ENCODE measurements around the gene PTPRN2. TPM values are rescaled to one million over a fixed set of nuclear protein-coding genes. Genes with fewer than 3 reads are reported as not detected.
"Not testable (repeated sequence)": the region's sequence is repeated elsewhere in the genome, so short reads cannot be mapped to it uniquely, and the experiment has no call there.

The PTPRN2 gene
- total RNA-seq, 2 experiments from 2014 or later: 4.7 to 4.8 TPM

DNA sequence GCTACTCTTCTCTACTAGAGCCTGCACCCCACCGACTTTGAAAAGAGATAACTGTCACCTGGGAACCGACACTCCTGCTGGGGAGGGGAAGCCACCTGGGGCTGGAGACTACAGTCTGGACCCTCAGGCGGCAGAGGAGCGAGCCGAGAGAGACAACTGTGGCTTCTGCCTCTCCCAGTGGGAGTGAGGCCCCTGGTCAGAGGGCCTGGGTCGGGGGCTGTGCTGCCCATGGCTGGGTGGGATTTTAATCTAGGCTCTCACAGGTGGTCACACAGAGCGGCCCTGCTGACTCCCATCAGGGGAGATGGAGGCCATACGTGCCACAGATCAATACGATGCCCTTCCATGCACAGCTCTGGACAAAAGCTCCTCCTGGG, 878.7 kb downstream of the PTPRN2 start:
- Mint-ChIP-seq H3K27ac (no peak overlapping the region), H3K4me1 (no peaks in the 10 kb centered on the region), H3K9me3 (no peaks in the 10 kb centered on the region), H3K36me3 (ENCODE audit: low read depth) (no peaks in the 10 kb centered on the region), H3K4me3 (no peak overlapping the region), H3K27me3 (peaks cover 2% of the 10 kb centered on the region)
- DNase-seq: no peak
- ChIA-PET CTCF (no interaction called here), POLR2A (no interaction called here)

DNA sequence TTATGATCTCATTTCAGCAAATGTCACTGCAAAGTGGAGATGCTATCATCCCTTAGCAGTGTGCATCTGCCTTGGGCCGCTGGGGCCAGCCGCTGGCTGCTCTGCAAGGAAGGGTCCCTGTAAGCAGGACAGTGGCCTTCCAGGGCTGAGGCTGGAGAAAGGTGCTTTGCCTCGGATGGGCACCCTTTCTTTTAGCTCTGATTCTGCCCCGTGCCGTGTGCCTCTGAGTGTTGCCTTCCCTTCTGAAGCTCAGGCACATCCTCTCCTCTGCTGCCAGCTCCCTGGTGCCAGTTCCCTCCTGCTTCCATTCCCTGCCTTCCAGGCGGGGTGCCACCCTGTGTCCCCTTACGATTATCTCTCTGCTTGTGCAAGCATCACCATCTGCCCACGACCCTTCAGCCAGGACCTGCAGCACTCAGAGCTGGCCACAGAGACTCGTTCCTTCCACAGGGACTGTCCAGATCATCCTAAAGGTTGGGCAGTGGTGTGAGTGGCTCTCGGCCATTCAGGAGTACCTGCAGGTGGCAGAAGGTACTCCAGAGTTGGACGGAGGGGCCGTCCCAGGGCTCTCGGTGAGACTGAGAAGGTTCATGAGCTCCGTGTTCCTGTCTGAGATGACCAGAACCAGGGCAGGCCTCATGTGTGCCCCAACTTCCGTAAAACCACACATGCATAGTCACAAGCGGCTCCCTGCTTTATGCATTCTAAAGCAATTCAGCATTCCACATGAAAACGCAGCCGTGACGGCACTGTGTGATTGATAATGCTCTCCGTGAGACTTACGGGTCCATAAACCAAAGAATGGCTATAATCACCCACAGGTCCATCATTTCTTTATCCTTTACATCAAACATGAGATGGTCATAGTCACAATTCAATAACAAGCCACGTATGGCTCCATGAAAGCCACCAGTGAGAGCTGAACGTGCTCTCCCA, 879.4 kb downstream of the PTPRN2 start:
- ChIA-PET POLR2A (no interaction called here), CTCF (no interaction called here)
- DNase-seq: no peak
- no peak overlapping the region for H3K27ac Mint-ChIP-seq
- peaks cover 2% of the 10 kb centered on the region for H3K27me3 Mint-ChIP-seq
- H3K4me1 Mint-ChIP-seq: no peaks in the 10 kb centered on the region
- H3K36me3 Mint-ChIP-seq (ENCODE audit: low read depth): no peaks in the 10 kb centered on the region
- H3K4me3 Mint-ChIP-seq: no peak overlapping the region
- no peaks in the 10 kb centered on the region for H3K9me3 Mint-ChIP-seq

DNA sequence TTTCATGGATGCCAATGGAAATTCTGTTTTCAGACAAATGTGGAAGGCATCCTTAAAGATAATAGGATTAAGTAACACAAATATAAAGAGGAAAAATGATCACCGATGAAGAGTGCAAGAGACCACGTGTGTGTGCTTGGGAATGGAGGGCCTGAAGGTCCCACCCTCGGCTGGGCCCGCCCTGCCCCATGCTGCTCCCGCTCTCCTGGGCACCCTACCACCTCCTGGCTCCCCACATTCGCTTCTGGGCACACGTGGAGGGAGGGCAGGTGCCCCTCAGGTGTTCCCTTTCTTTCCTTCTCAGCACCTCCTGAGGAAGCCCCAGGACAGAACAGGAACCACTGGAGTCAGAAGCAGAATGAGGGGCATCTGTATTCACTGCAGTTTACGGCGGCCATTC, 883.3 kb downstream of the PTPRN2 start:
- DNase-seq: no peak
- H3K27me3 Mint-ChIP-seq: peaks cover 17% of the 10 kb centered on the region
- no peak overlapping the region for H3K27ac Mint-ChIP-seq
- ChIA-PET CTCF (no interaction called here), POLR2A (no interaction called here)
- no peak overlapping the region for H3K4me3 Mint-ChIP-seq
- no peaks in the 10 kb centered on the region for H3K9me3 Mint-ChIP-seq
- H3K36me3 Mint-ChIP-seq (ENCODE audit: low read depth): no peaks in the 10 kb centered on the region
- no peaks in the 10 kb centered on the region for H3K4me1 Mint-ChIP-seq

DNA sequence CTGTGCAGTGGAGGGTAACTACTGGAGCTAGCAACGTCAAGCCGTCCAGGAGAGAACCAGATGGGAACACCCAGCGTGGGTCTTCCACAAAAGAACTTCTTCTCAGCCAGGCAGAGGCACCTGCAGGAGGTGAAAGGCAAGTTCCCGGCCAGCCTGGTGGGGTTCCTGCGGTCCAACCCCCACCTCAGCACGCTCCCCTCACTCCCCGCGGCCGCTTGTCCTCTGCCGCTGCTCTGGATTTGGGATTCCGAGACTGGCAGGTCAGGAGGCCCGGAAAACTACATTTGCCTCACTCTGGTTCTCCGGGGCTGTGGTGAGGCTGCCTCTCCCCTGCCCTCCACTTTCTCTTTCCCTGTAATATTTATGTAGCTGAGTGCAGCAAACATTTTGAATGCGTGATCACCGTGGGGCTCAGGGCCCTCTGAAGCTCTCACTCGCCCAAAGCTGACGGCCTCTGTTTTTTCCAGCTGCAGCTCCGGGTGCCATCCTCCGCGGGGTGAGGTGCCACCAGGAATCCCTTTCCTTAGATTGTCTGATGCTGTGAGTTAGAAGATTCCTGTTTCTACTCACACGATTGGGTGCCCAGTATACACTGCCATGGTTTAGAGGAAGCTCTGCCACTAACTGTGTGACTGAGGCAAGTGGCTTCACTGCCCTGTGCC, 884.0 kb downstream of the PTPRN2 start:
- Mint-ChIP-seq H3K36me3 (ENCODE audit: low read depth) (no peaks in the 10 kb centered on the region), H3K27ac (no peak overlapping the region), H3K27me3 (peaks cover 19% of the 10 kb centered on the region), H3K9me3 (no peaks in the 10 kb centered on the region), H3K4me3 (no peak overlapping the region), H3K4me1 (no peaks in the 10 kb centered on the region)
- POLR2A ChIA-PET: no interaction called here
- CTCF ChIA-PET: no interaction called here
- no peak for DNase-seq

DNA sequence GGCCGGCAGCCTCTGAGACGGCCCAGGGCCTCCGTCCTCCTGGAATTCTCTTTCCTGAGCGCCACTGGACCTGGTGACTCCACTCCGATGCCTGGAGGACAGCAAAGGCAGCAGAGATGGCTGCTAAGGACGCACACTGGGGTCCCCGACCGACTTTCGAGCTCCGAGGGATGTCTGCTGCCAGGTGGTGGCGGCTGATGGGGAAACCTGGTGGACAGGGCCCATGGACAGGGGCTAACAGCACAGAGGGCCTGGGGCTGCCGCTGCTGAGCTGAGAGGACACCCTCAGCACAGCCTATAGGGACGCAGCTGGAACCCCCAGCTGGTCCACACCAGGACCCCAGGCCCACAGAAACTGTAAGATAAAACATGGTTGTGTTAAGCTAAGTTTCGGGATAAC, 884.5 kb downstream of the PTPRN2 start:
- Mint-ChIP-seq H3K4me3 (no peak overlapping the region), H3K9me3 (no peaks in the 10 kb centered on the region), H3K27me3 (peaks cover 19% of the 10 kb centered on the region), H3K36me3 (ENCODE audit: low read depth) (no peaks in the 10 kb centered on the region), H3K4me1 (no peaks in the 10 kb centered on the region), H3K27ac (no peak overlapping the region)
- CTCF ChIA-PET: no interaction called here
- DNase-seq: no peak
- POLR2A ChIA-PET: no interaction called here

DNA sequence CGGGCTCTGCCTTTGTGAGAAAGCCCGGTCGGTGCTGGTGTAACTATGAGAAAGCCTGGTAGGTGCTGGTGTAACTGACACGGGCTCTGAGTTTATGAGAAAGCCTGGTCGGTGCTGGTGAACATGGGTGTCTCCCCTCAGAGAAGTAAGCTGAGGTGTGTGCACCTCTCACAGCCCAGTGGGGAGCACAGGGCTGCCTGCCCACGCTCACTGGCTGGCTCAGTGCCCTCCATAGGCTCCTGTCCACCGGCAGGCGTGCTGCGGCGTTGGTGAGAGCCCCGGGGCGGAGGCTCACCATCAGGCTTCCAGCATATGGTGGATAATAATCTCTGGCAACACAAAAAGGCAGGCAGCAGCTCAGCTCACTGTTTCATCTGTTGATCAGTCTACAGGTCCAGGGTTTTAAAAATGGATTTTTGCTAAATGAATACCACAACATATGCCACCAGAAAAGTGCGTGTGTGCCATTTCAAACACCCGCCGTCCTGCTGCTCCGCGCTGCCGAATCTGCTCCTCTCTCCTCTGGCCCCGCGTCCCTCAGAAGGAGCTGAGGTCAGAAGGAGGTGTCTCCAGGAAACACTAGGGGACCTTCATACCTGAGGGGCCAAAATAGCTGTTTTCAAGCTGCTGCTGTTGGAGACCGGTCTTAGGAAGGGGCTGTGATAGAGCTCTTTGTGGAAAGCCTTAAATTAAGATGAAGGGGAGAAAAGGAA, 885.2 kb downstream of the PTPRN2 start:
- POLR2A ChIA-PET: no interaction called here
- no peak overlapping the region for H3K27ac Mint-ChIP-seq
- no peaks in the 10 kb centered on the region for H3K36me3 Mint-ChIP-seq (ENCODE audit: low read depth)
- DNase-seq: no peak
- H3K4me1 Mint-ChIP-seq: no peaks in the 10 kb centered on the region
- H3K4me3 Mint-ChIP-seq: no peak overlapping the region
- peaks cover 19% of the 10 kb centered on the region for H3K27me3 Mint-ChIP-seq
- CTCF ChIA-PET: no interaction called here
- no peaks in the 10 kb centered on the region for H3K9me3 Mint-ChIP-seq

DNA sequence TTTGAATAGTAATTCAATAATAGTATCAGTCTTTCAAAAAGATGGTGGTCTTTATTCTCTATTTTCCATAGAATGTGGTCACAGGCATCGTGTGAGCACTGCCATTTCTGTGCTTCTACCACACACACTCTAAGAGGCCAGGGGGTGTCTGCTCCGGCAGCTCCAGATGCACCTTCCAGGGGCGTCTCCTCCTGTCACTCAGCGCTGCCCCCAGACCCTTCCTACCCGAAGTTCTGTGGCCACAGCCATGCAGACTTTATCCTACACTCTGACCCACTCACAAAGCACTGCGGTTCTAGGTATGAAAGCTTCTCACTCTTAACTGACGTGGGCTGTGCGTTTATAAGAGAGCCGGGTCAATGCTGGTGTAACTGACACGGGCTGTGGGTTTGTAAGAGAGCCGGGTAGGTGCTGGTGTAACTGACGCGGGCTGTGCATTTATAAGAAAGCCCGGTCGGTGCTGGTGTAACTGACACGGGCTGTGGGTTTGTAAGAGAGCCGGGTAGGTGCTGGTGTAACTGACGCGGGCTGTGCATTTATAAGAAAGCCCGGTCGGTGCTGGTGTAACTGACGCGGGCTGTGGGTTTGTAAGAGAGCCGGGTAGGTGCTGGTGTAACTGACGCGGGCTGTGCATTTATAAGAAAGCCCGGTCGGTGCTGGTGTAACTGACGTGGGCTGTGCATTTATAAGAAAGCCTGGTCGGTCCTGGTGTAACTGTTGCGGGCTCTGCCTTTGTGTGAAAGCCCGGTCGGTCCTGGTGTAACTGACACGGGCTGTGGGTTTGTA, 886.0 kb downstream of the PTPRN2 start:
- H3K4me1 Mint-ChIP-seq; DNase-seq; H3K9me3 Mint-ChIP-seq; H3K36me3 Mint-ChIP-seq (ENCODE audit: low read depth); POLR2A ChIA-PET; H3K4me3 Mint-ChIP-seq; H3K27ac Mint-ChIP-seq; CTCF ChIA-PET: not testable (repeated sequence)
- peaks cover 17% of the 10 kb centered on the region for H3K27me3 Mint-ChIP-seq

DNA sequence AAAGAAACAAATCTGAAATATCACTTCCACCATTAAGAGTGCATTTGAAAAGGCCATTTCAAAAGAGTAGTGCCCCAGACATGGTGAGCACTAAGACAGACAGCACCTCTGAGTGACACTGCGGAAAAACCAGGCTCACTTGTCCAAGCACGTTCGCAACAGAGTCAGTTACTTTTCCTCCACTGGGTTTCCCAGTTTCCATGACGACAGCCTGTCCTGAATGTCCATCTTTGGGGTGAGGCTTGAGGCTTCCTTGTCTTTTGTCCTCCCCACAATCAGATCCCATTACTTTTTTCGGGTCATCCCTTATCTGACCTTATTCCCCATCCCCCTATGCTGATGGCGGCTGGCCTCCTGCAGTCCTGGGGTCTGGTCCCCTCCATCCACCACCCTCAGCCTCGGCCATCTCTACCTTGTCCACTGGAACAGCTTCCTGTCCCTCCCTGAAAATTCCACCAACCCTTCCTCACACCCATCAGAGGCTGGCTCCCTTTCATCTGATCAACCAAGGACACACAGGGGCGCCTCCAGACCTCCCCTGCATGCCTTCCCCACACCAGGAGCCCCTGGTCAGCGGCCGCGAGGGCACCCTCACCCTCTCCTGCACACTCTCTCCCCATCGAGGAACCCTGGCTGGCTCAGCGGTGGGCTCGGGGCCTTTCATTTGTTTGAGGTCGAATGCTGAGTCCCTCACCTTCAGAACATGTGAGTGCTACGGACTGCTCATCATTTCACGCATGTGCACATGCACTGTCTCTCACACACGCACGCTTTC, 887.2 kb downstream of the PTPRN2 start:
- H3K27me3 Mint-ChIP-seq: peaks cover 19% of the 10 kb centered on the region
- ChIA-PET CTCF (no interaction called here), POLR2A (no interaction called here)
- no peaks in the 10 kb centered on the region for H3K36me3 Mint-ChIP-seq (ENCODE audit: low read depth)
- H3K4me3 Mint-ChIP-seq: no peak overlapping the region
- DNase-seq: no peak
- H3K9me3 Mint-ChIP-seq: peaks cover 1% of the 10 kb centered on the region
- H3K27ac Mint-ChIP-seq: no peak overlapping the region
- no peaks in the 10 kb centered on the region for H3K4me1 Mint-ChIP-seq

DNA sequence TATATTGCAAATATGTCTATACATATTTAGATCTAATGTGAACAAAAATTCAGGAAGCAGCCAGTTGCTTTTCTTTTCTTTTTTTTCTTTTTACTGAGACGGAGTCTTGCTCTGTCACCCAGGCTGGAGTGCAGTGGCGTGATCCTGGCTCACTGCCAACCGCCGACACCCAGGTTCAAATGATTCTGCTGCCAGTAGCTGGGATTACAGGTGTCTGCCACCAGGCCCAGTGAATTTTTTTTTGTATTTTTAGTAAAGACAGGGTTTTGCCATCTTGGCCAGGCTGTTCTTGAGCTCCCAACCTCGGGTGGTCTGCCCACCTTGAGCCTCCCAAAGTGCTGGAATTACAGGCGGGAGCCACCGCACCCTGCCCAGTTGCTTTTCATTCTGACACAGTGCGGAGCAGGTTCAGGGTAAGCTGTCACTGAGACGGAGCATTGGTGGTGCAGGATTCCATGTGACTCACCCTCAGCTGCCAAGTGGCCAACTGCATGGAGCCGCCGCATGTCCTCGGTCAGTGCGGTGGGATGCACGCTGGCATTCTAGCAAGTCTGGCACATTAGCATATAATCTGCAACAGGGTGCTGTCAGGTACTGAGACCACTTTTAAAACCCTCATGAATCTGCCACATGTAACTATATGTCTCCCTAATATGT, 888.1 kb downstream of the PTPRN2 start:
- POLR2A ChIA-PET: no interaction called here
- H3K27ac Mint-ChIP-seq: no peak overlapping the region
- no peaks in the 10 kb centered on the region for H3K36me3 Mint-ChIP-seq (ENCODE audit: low read depth)
- CTCF ChIA-PET: no interaction called here
- H3K4me3 Mint-ChIP-seq: no peak overlapping the region
- no peaks in the 10 kb centered on the region for H3K4me1 Mint-ChIP-seq
- no peak for DNase-seq
- H3K9me3 Mint-ChIP-seq: peaks cover 2% of the 10 kb centered on the region
- peaks cover 23% of the 10 kb centered on the region for H3K27me3 Mint-ChIP-seq

DNA sequence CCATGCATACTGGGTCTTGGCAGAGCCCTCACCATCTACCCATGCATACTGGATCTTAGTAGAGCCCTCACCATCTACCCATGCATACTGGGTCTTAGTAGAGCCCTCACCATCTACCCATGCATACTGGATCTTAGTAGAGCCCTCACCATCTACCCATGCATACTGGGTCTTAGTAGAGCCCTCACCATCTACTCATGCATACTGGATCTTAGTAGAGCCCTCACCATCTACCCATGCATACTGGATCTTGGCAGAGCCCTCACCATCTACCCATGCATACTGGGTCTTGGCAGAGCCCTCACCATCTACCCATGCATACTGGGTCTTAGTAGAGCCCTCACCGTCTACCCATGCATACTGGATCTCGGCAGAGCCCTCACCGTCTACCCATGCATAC, 890.3 kb downstream of the PTPRN2 start:
- POLR2A ChIA-PET, H3K9me3 Mint-ChIP-seq: not testable (repeated sequence)

DNA sequence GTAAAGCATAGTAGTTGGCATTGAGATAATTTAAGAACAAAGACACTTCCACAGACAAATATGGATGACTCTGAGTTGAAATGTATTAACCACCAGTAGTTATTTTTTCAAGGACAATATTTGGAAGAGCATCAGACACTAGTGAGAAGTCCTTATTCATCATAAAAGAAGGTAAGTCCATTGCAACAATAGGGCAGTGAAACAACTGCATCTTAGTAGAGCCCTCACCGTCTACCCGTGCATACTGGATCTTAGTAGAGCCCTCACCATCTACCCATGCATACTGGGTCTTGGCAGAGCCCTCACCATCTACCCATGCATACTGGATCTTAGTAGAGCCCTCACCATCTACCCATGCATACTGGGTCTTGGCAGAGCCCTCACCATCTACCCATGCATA, 892.0 kb downstream of the PTPRN2 start:
- CTCF ChIA-PET, H3K4me1 Mint-ChIP-seq: not testable (repeated sequence)
- peaks cover 37% of the 10 kb centered on the region for H3K27me3 Mint-ChIP-seq

More for the DNA sequence above, 890.3 kb downstream of the PTPRN2 start:
- H3K4me1 Mint-ChIP-seq; DNase-seq; H3K4me3 Mint-ChIP-seq; CTCF ChIA-PET; H3K27ac Mint-ChIP-seq; H3K36me3 Mint-ChIP-seq (ENCODE audit: low read depth): not testable (repeated sequence)
- H3K27me3 Mint-ChIP-seq: peaks cover 30% of the 10 kb centered on the region

DNA sequence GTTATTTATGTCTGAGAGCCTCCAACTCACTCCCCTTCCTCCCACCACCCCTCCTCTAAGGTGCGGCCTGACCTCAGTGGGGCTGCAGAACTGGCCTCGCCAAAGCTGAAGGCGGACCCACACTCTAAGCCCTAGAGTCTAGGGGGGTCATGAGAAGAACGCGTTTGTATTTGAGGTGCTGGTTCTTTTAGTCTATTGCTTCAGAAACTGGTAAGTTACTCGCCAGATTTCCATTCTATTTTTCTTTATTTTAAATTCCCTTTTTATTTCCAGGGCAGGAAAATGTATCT, 893.3 kb downstream of the PTPRN2 start:
- Mint-ChIP-seq H3K4me3 (no peak overlapping the region), H3K27me3 (peaks cover 36% of the 10 kb centered on the region), H3K4me1 (peaks cover 4% of the 10 kb centered on the region), H3K36me3 (ENCODE audit: low read depth) (peaks cover 5% of the 10 kb centered on the region), H3K27ac (no peak overlapping the region), H3K9me3 (peaks cover 2% of the 10 kb centered on the region)
- ChIA-PET CTCF (no interaction called here), POLR2A (no interaction called here)
- no peak for DNase-seq

More for the DNA sequence above, 892.0 kb downstream of the PTPRN2 start:
- H3K36me3 Mint-ChIP-seq (ENCODE audit: low read depth); POLR2A ChIA-PET; H3K27ac Mint-ChIP-seq; H3K9me3 Mint-ChIP-seq; H3K4me3 Mint-ChIP-seq; DNase-seq: not testable (repeated sequence)
